WTC11 (cell line): ENCODE measurements around the gene ATXN10.

Source experiments
- ATF6 ChIP-seq: sonication (generic); formaldehyde crosslinking; IDR thresholded peaks from 2 replicates; pipeline ENCODE4 v1.8.1; 2023; ENCODE audit warnings: mild to moderate bottlenecking, missing genetic modification reagents
- CTCF ChIP-seq: fragments of 200-600 bp; IDR thresholded peaks from 2 replicates; pipeline ENCODE4 v1.8.0; 2022; ENCODE audit warnings: antibody characterized with exemption
- E2F4 ChIP-seq: sonication (generic); formaldehyde crosslinking; IDR thresholded peaks from 2 replicates; pipeline ENCODE4 v1.8.1; 2022; ENCODE audit warnings: low read depth, mild to moderate bottlenecking, moderate library complexity, missing genetic modification reagents, borderline replicate concordance
- SP1 ChIP-seq: sonication (generic); formaldehyde crosslinking; conservative IDR thresholded peaks from 2 replicates; pipeline ENCODE4 v1.8.1; 2022; ENCODE audit warnings: missing genetic modification reagents
- TP53 ChIP-seq: sonication (generic); formaldehyde crosslinking; IDR thresholded peaks from 2 replicates; pipeline ENCODE4 v1.8.1; 2023; ENCODE audit warnings: mild to moderate bottlenecking, missing genetic modification reagents
- ZNF232 ChIP-seq: sonication (generic); formaldehyde crosslinking; IDR thresholded peaks from 2 replicates; pipeline ENCODE4 v1.8.0; 2022; ENCODE audit warnings: mild to moderate bottlenecking, missing genetic modification reagents

- TF ChIP-seq CTCF (no peak), SP1 (CRISPR knock-in tag) (no peak), ZNF232 (CRISPR knock-in tag) (no peak), TP53 (CRISPR knock-in tag) (no peak), ATF6 (CRISPR knock-in tag) (no peak), E2F4 (CRISPR knock-in tag) (no peak)
Measured at GRCh38 chr22:45878901-45879551, 207.4 kb downstream of the ATXN10 start.
